ENCODE measurements around the gene GSTM1. TPM values are rescaled to one million over a fixed set of nuclear protein-coding genes. Genes with fewer than 3 reads are reported as not detected.

The GSTM1 gene
- total RNA-seq, 4 donors from 2014 or later: 42.7 TPM; not detected in 3

DNA sequence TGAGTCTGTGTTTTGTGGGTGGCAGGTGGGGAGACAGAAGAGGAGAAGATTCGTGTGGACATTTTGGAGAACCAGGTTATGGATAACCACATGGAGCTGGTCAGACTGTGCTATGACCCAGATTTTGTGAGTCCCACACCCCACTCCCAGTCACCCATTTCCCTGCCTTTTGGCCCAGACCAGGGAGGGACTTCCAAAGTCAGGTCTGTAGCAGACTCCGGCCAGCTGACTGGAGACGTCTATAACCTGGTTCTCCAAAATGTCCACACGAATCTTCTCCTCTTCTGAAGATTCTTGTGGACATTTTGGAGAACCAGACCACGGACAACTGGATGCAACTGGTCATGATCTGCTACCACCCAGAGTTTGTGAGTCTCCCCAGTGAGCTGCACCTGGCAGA is 26.0 kb downstream of the GSTM1 start:
- TF ChIP-seq, protein P1, sequence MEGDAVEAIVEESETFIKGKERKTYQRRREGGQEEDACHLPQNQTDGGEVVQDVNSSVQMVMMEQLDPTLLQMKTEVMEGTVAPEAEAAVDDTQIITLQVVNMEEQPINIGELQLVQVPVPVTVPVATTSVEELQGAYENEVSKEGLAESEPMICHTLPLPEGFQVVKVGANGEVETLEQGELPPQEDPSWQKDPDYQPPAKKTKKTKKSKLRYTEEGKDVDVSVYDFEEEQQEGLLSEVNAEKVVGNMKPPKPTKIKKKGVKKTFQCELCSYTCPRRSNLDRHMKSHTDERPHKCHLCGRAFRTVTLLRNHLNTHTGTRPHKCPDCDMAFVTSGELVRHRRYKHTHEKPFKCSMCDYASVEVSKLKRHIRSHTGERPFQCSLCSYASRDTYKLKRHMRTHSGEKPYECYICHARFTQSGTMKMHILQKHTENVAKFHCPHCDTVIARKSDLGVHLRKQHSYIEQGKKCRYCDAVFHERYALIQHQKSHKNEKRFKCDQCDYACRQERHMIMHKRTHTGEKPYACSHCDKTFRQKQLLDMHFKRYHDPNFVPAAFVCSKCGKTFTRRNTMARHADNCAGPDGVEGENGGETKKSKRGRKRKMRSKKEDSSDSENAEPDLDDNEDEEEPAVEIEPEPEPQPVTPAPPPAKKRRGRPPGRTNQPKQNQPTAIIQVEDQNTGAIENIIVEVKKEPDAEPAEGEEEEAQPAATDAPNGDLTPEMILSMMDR (IDR thresholded peaks at IDR 0.05; ENCODE audit: low read depth): no peak

GRCh38 chr1:109714661-109715372 is 27.2 kb downstream of the GSTM1 start:
- TF ChIP-seq, protein P1 (IDR thresholded peaks at IDR 0.05; ENCODE audit: low read depth): no peak

- TF ChIP-seq, protein P1 (IDR thresholded peaks at IDR 0.05; ENCODE audit: low read depth): no peak
Measured at GRCh38 chr1:109716121-109716520, 28.5 kb downstream of the GSTM1 start.

DNA sequence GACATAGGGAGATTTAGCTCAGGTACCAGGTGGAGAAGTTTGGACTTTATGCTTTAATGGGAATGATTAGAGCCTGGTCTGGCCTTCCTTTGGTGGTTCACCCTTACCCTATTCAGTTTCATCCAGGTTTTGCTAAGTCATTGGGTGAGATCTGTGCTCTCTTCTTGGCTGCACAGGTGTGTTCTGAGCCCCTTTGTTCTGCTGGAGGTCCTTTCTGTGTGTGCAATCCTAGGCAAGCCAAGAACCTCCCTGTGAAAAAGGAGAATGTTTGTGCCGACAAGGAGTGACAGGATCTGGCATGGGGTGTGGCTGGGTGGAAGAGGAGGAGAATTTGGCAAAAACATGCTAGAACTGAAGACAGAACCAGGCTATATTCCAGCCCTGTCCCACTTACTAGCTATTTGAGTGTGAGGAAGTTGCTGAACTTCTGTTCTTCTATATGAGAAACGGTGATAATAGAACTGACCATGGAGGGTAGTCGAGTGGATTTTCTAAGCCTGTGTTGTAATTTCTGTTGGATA is 29.0 kb downstream of the GSTM1 start:
- TF ChIP-seq, protein P1 (IDR thresholded peaks at IDR 0.05; ENCODE audit: low read depth): no peak

- TF ChIP-seq, protein P1 (IDR thresholded peaks at IDR 0.05; ENCODE audit: low read depth): no peak
Measured at GRCh38 chr1:109717729-109718128, 30.1 kb downstream of the GSTM1 start.

GRCh38 chr1:109718495-109718894 is 30.9 kb downstream of the GSTM1 start:
- TF ChIP-seq, protein P1 (IDR thresholded peaks at IDR 0.05; ENCODE audit: low read depth): no peak

DNA sequence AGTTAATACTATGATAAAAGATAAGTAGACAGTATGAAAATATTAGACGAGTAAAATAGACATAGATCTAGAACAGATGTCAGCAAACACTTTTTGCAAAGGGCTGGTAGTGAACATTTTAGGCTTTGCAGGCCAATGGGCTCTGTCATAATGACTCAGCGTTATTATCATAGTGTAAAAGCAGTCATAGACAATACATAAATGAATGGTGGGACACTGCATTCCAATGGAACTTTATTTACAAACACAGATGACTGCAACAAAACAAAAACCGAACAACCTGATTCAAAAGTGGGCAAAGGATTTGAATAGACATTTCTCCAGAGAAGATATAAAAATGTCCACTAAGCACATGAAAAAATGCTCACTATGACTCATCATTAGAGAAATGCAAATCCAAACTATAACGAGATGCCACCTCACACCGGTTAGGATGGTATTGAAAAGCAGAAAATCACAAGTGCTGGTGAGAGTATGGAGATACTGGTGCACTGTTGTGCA is 31.8 kb downstream of the GSTM1 start:
- TF ChIP-seq, protein P1 (IDR thresholded peaks at IDR 0.05; ENCODE audit: low read depth): no peak

Data from subcutaneous adipose tissue (tissue), 4 donors.